MM.1S (cell line): ENCODE results near the gene CLDN15.

Experiments used
- DNase-seq: peaks from one replicate; pipeline ENCODE4 v3.0.0-alpha.2; 2015
- H2AFZ ChIP-seq: fragments of 300-600 bp; sonication (generic); 2 replicates; pipeline ENCODE4 v1.6.0; 2016; ENCODE audit warnings: antibody characterized with exemption, low read length
- H3F3A ChIP-seq: fragments of 300-600 bp; sonication (generic); 2 replicates; pipeline ENCODE4 v1.6.1; 2016; ENCODE audit warnings: mild to moderate bottlenecking, antibody characterized with exemption, low read length, moderate library complexity, mixed read lengths; ENCODE audit not compliant: insufficient read depth
- H3K27ac ChIP-seq: fragments of 300-600 bp; sonication (generic); 2 replicates; pipeline ENCODE4 v1.5.1; 2016; ENCODE audit warnings: mild to moderate bottlenecking, low read length
- H3K27me3 ChIP-seq: fragments of 300-600 bp; sonication (generic); replicated peaks from 2 replicates; pipeline ENCODE4 v1.6.0; 2016; ENCODE audit warnings: low read length; ENCODE audit not compliant: insufficient read depth
- H3K36me3 ChIP-seq: fragments of 300-600 bp; sonication (generic); replicated peaks from 2 replicates; pipeline ENCODE4 v1.6.1; 2016; ENCODE audit warnings: mild to moderate bottlenecking, low read length, mixed read lengths; ENCODE audit not compliant: insufficient read depth
- H3K4me1 ChIP-seq: fragments of 300-600 bp; sonication (generic); 2 replicates; pipeline ENCODE4 v1.6.1; 2016; ENCODE audit warnings: low read length, mixed read lengths
- H3K4me2 ChIP-seq: fragments of 300-600 bp; sonication (generic); 2 replicates; pipeline ENCODE4 v1.6.0; 2016; ENCODE audit warnings: low read depth, low read length
- H3K4me3 ChIP-seq: fragments of 300-600 bp; sonication (generic); 2 replicates; pipeline ENCODE4 v1.5.1; 2016; ENCODE audit warnings: low read length, mixed read lengths
- H3K79me2 ChIP-seq: fragments of 300-600 bp; sonication (generic); 2 replicates; pipeline ENCODE4 v1.6.1; 2016; ENCODE audit warnings: mixed run types, low read length, mixed read lengths
- H3K9ac ChIP-seq: fragments of 300-600 bp; sonication (generic); 2 replicates; pipeline ENCODE4 v1.6.1; 2016; ENCODE audit warnings: low read length, mixed read lengths
- H3K9me2 ChIP-seq: fragments of 300-600 bp; sonication (generic); replicated peaks from 2 replicates; pipeline ENCODE4 v1.6.1; 2016; ENCODE audit warnings: mild to moderate bottlenecking, low read length, mixed read lengths; ENCODE audit not compliant: insufficient read depth
- H3K9me3 ChIP-seq: fragments of 300-600 bp; sonication (generic); replicated peaks from 2 replicates; pipeline ENCODE4 v1.6.1; 2016; ENCODE audit warnings: mild to moderate bottlenecking, low read length, mixed read lengths; ENCODE audit not compliant: insufficient read depth
- H4K20me1 ChIP-seq: fragments of 300-600 bp; sonication (generic); 2 replicates; pipeline ENCODE4 v1.6.1; 2016; ENCODE audit warnings: mild to moderate bottlenecking, low read length, moderate library complexity, mixed read lengths; ENCODE audit not compliant: insufficient read depth
- EZH2 ChIP-seq: fragments of 300-600 bp; sonication (generic); optimal IDR thresholded peaks from 2 replicates; pipeline ENCODE3; 2017; ENCODE audit warnings: low read depth, mild to moderate bottlenecking, antibody characterized with exemption, low read length, mixed read lengths
- EZH2phosphoT487 ChIP-seq: fragments of 300-600 bp; sonication (generic); IDR thresholded peaks from 2 replicates; pipeline ENCODE4 v1.6.1; 2018; ENCODE audit warnings: antibody characterized with exemption, low read length
- TF ChIP-seq, protein P1 (sequence below): fragments of 300-600 bp; sonication (generic); IDR thresholded peaks from 2 replicates; pipeline ENCODE4 v1.5.1; 2016; ENCODE audit warnings: antibody characterized with exemption, low read length, mixed read lengths

The CLDN15 gene

DNA sequence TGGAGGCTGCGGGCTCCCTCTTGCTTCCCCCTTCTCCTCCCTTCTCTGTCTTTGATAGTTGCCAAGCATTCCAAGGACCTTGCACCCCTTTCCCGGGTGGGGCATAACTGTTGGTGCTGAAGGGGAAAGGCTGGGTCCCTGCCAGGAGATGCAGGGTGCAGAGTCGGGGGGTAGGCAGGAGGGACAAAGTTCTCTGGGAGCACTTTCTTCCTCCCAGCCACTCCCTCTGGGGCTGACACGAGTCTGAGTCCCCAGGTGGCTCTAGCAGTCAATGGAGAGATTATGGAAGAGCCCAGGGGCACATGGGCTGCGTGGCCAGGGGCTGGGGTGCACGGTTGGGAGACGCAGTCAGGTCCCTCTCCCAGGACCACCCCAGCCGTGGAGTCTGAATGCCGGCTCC lies 2.1 kb downstream of the CLDN15 start:
- Histone ChIP-seq H3K36me3 (no peaks in the 10 kb centered on the region), H3K4me2 (no peak overlapping the region), H3K27ac (no peak overlapping the region), H3K9me2 (no peaks in the 10 kb centered on the region), H3K79me2 (no peaks in the 10 kb centered on the region), H2AFZ (no peak overlapping the region), H3K27me3 (no peaks in the 10 kb centered on the region), H3K4me3 (no peak overlapping the region), H4K20me1 (no peaks in the 10 kb centered on the region), H3K4me1 (no peaks in the 10 kb centered on the region), H3K9me3 (no peaks in the 10 kb centered on the region), H3F3A (no peaks in the 10 kb centered on the region), H3K9ac (no peak overlapping the region)
- no peak for TF ChIP-seq EZH2
- TF ChIP-seq, protein P1, sequence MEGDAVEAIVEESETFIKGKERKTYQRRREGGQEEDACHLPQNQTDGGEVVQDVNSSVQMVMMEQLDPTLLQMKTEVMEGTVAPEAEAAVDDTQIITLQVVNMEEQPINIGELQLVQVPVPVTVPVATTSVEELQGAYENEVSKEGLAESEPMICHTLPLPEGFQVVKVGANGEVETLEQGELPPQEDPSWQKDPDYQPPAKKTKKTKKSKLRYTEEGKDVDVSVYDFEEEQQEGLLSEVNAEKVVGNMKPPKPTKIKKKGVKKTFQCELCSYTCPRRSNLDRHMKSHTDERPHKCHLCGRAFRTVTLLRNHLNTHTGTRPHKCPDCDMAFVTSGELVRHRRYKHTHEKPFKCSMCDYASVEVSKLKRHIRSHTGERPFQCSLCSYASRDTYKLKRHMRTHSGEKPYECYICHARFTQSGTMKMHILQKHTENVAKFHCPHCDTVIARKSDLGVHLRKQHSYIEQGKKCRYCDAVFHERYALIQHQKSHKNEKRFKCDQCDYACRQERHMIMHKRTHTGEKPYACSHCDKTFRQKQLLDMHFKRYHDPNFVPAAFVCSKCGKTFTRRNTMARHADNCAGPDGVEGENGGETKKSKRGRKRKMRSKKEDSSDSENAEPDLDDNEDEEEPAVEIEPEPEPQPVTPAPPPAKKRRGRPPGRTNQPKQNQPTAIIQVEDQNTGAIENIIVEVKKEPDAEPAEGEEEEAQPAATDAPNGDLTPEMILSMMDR = no peak
- no peak for TF ChIP-seq EZH2phosphoT487
- no peak for DNase-seq

DNA sequence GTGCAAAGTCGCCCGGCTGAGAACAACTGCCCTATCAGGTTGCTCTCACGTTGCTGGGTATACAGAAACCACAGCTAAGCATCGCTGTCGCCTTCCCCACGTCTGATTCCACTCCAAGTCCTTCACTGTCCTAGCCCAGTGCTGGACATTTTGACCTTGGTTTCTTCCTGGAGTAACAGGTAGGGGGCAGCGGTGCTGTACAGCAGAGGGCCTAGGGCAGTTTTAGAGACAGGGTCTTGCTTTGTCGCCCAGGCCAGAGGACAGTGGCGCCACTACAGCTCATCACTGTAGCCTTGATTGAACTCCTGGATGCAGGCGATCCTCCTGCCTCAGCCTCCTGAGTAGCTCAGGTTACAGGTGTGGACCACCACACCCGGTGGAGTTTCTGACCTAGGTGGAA lies 2.6 kb downstream of the CLDN15 start:
- TF ChIP-seq, protein P1 = peak; percentile 35
- no peak for TF ChIP-seq EZH2
- Histone ChIP-seq H3K36me3 (no peaks in the 10 kb centered on the region), H3K79me2 (no peaks in the 10 kb centered on the region), H3K9me2 (no peaks in the 10 kb centered on the region), H3K9me3 (no peaks in the 10 kb centered on the region), H3K4me3 (no peak overlapping the region), H3K27me3 (no peaks in the 10 kb centered on the region), H4K20me1 (no peaks in the 10 kb centered on the region), H3K27ac (no peak overlapping the region), H3F3A (no peaks in the 10 kb centered on the region), H2AFZ (no peak overlapping the region), H3K4me1 (no peaks in the 10 kb centered on the region), H3K4me2 (no peak overlapping the region), H3K9ac (no peak overlapping the region)
- DNase-seq = no peak

GRCh38 chr7:101234636-101235035 lies 3.0 kb downstream of the CLDN15 start:
- Histone ChIP-seq H3K27me3 (no peaks in the 10 kb centered on the region), H3F3A (no peaks in the 10 kb centered on the region), H3K79me2 (no peaks in the 10 kb centered on the region), H3K27ac (no peak overlapping the region), H2AFZ (no peak overlapping the region), H3K9me2 (no peaks in the 10 kb centered on the region), H3K9ac (no peak overlapping the region), H3K9me3 (no peaks in the 10 kb centered on the region), H3K4me2 (no peak overlapping the region), H3K4me3 (no peak overlapping the region), H4K20me1 (no peaks in the 10 kb centered on the region), H3K4me1 (no peaks in the 10 kb centered on the region), H3K36me3 (no peaks in the 10 kb centered on the region)
- no peak for TF ChIP-seq EZH2
- TF ChIP-seq, protein P1 = no peak
- TF ChIP-seq EZH2phosphoT487 = no peak
- DNase-seq = no peak
